H1 (cell line): Measurements from ENCODE around the gene KAT2A. TPM values are rescaled to one million over a fixed set of nuclear protein-coding genes. Genes with fewer than 3 reads are reported as not detected.

ENCODE experiments used
- ASH2L ChIP-seq: fragments of 200-600, 300-600 bp; sonication (generic); IDR thresholded peaks from one replicate; pipeline ENCODE4 v1.7.1; 2017; ENCODE audit warnings: low read length
- JUN ChIP-seq: IDR thresholded peaks from 2 replicates; pipeline ENCODE4 v1.6.1; 2011; ENCODE audit warnings: low read depth, mild to moderate bottlenecking, improper control_type of control experiment, low read length
- KDM1A ChIP-seq: fragments of 200-600, 300-600 bp; sonication (generic); IDR thresholded peaks from 2 replicates; pipeline ENCODE4 v1.7.1; 2016; ENCODE audit warnings: mild to moderate bottlenecking, low read length, borderline replicate concordance
- KDM4A ChIP-seq: IDR thresholded peaks from one replicate; pipeline ENCODE4 v1.7.1; 2012; ENCODE audit warnings: low read depth, mild to moderate bottlenecking, moderate library complexity, low read length, inconsistent platforms; ENCODE audit not compliant: severe bottlenecking
- RFX5 ChIP-seq: IDR thresholded peaks from 2 replicates; pipeline ENCODE4 v1.6.1; 2011; ENCODE audit warnings: low read depth, low read length, improper control_type of control experiment, borderline replicate concordance
- SIRT6 ChIP-seq: IDR thresholded peaks from one replicate; pipeline ENCODE4 v1.7.1; 2012; ENCODE audit warnings: low read length, inconsistent platforms
- polyA plus RNA-seq, 7 experiments: library from polyadenylated mRNA; depleted of rRNA in 3 of 7; stranded (reverse) in 5 of 7; unstranded in 2 of 7; fragments of >200 nt in 5 of 7; fragments of 200-250 nt in 2 of 7; gene quantifications; 1 replicate in 5 of 7; 2 replicates in 1 of 7; 4 replicates in 1 of 7; pipeline versions ENCODE4 v1.2.1 to v1.2.3, GENCODE V29; 2011 to 2013; ENCODE audit warnings: missing spikeins in 2 of 7, mixed read lengths in 2 of 7
- total RNA-seq: library from RNA; stranded (reverse); fragmentation: NEBNext Ultra II Directional; extraction: Animal tissue kit (Norgen Biotek cat#: 25700); gene quantifications from 2 replicates; pipeline ENCODE4 v1.2.1, GENCODE V29; 2021
- TF ChIP-seq, protein P1 (sequence below), 3 experiments: IDR thresholded peaks; 1 replicate in 2 of 3; 2 replicates in 1 of 3; pipeline versions ENCODE4 v1.5.1 to v1.6.1; 2011; ENCODE audit warnings: low read length in 3 of 3, mild to moderate bottlenecking in 3 of 3, inconsistent platforms in 2 of 3, low read depth in 1 of 3, moderate library complexity in 1 of 3; ENCODE audit not compliant: insufficient read depth in 1 of 3; ENCODE audit errors: control extremely low read depth in 1 of 3
- TF ChIP-seq, protein P2 (sequence below): IDR thresholded peaks from 2 replicates; pipeline ENCODE4 v1.6.1; 2011; ENCODE audit warnings: low read depth, mild to moderate bottlenecking, low read length; ENCODE audit not compliant: insufficient read depth

Gene KAT2A
- total and polyA plus RNA-seq, 2 of the 8 experiments (the other 6 are each of a cell fraction or from before 2014, with no cell fraction given): 34.2 to 40.1 TPM

DNA sequence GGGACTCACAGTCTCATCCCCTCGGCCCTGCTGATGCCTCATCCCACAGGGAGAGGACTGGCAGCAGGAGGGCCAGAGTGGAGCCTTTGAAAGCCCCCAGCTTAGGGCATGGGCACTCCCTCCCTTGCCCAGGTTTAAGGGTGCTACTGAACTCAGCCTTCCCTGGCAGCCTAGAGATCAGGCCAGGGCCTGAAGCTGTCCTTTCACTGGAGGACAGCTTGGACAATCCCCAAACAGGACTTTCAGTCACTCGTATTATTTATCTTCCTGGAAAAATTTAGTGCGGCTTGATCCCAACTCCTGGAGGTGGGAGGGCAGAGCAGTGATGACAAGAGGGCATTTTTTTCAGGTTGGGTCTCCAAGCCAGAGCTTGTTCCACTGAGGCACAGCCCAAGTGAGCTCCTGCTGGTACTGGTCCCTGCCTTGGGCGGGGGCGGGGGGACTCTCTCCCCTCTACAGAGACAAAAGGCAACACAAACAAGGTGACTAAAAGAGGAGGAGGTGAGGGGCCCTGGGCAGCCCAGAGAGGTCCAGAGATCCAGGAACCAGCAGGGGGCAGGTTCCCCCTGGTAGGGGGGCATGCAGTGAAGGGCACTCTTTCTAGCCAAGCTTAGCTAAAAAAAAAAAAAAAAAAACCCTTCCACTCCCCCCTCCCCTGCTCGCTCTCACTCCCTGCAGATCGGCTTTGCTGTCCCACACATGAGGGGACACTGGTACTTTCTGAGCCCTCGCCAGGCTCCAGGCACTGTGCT lies 24.6 kb downstream of the KAT2A start (continued):
- TF ChIP-seq ASH2L (no peak), RFX5 (no peak), KDM1A (no peak), SIRT6 (no peak), JUN (no peak), KDM4A (no peak)
- TF ChIP-seq, protein P1, sequence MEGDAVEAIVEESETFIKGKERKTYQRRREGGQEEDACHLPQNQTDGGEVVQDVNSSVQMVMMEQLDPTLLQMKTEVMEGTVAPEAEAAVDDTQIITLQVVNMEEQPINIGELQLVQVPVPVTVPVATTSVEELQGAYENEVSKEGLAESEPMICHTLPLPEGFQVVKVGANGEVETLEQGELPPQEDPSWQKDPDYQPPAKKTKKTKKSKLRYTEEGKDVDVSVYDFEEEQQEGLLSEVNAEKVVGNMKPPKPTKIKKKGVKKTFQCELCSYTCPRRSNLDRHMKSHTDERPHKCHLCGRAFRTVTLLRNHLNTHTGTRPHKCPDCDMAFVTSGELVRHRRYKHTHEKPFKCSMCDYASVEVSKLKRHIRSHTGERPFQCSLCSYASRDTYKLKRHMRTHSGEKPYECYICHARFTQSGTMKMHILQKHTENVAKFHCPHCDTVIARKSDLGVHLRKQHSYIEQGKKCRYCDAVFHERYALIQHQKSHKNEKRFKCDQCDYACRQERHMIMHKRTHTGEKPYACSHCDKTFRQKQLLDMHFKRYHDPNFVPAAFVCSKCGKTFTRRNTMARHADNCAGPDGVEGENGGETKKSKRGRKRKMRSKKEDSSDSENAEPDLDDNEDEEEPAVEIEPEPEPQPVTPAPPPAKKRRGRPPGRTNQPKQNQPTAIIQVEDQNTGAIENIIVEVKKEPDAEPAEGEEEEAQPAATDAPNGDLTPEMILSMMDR (IDR thresholded peaks at IDR 0.05; ENCODE audit: control extremely low read depth in 1 of 3, insufficient read depth in 1 of 3, low read depth in 1 of 3, low read length in 3 of 3): no peak
- TF ChIP-seq, protein P2, sequence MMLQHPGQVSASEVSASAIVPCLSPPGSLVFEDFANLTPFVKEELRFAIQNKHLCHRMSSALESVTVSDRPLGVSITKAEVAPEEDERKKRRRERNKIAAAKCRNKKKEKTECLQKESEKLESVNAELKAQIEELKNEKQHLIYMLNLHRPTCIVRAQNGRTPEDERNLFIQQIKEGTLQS: no peak
